ENCODE data around the gene INA. TPM values are rescaled to one million over a fixed set of nuclear protein-coding genes. Genes with fewer than 3 reads are reported as not detected.

INA gene
- total and polyA plus RNA-seq, 9 donors, result 0.05 to 0.23 (median 0.05) TPM; not detected in 6

GRCh38 chr10:103336370-103336769 is 59.4 kb downstream of the INA start:
- TF ChIP-seq CTCF (IDR thresholded peaks at IDR 0.05) (no peak), EP300 (IDR thresholded peaks at IDR 0.05) (no peak), POLR2A (IDR thresholded peaks at IDR 0.05) (no peak)
- H3K4me3 ChIP-seq, result no peak overlapping the region
- H3K27ac ChIP-seq, result no peak overlapping the region
- intact Hi-C loops (cut with DNase I), result no loop called here
- no peaks in the 10 kb centered on the region for H3K4me1 ChIP-seq (ENCODE audit: insufficient read depth)
- H3K27me3 ChIP-seq, result no peaks in the 10 kb centered on the region
- H3K36me3 ChIP-seq, result no peaks in the 10 kb centered on the region
- WGBS, 3 donors, result 94 to 97% (median 96%) methylated on average over 4 of the region's 4 CpGs
- H3K9me3 ChIP-seq, result no peaks in the 10 kb centered on the region
- no peak for DNase-seq

Small RNA genes within 50 kb of the gene (small RNA-seq; reads per million reads assigned to genes)
- gene RNU11-3P, result not detected

Other genes starting within 250 kb of the INA start
- gene NT5C2, start 83.9 kb upstream of the INA start, total RNA-seq, result 10 to 100 TPM; 57.8 to 88.5 (median 62.0) TPM
- 10 to 100 TPM; 49.1 to 92.3 TPM for gene NT5C2, start 83.9 kb upstream of the INA start, polyA plus RNA-seq
- gene RPEL1, start 31.3 kb upstream of the INA start, total RNA-seq, result not detected
- gene RPEL1, start 31.3 kb upstream of the INA start, polyA plus RNA-seq, result not detected
- 10 to 100 TPM in 3 of 7 donors, 1 to 10 TPM in 4; 7.7 to 13.7 (median 10.0) TPM for gene PCGF6, start 74.0 kb downstream of the INA start, total RNA-seq
- 1 to 10 TPM; 5.6 to 8.9 TPM for gene PCGF6, start 74.0 kb downstream of the INA start, polyA plus RNA-seq
- gene TAF5, start 90.8 kb downstream of the INA start, total RNA-seq, result 1 to 10 TPM; 3.9 to 6.6 (median 4.3) TPM
- gene TAF5, start 90.8 kb downstream of the INA start, polyA plus RNA-seq, result 1 to 10 TPM; 2.5 to 3.9 TPM
- gene ATP5MK, start 119.3 kb downstream of the INA start, total RNA-seq, result 100 to 1,000 TPM; 133 to 224 (median 171) TPM
- 100 to 1,000 TPM; 344 to 386 TPM for gene ATP5MK, start 119.3 kb downstream of the INA start, polyA plus RNA-seq
- 10 to 100 TPM; 12.8 to 40.8 (median 28.8) TPM for gene PDCD11, start 119.5 kb downstream of the INA start, total RNA-seq
- 10 to 100 TPM in 1 of 2 donors, 1 to 10 TPM in 1; 9.7 to 16.7 TPM for gene PDCD11, start 119.5 kb downstream of the INA start, polyA plus RNA-seq
- gene CALHM2, start 175.2 kb downstream of the INA start, total RNA-seq, result 10 to 100 TPM; 46.5 to 90.4 (median 55.3) TPM
- gene CALHM2, start 175.2 kb downstream of the INA start, polyA plus RNA-seq, result 100 to 1,000 TPM in 1 of 2 donors, 10 to 100 TPM in 1; 42.1 to 105 TPM
- not detected for gene CALHM1, start 181.8 kb downstream of the INA start, total RNA-seq
- not detected for gene CALHM1, start 181.8 kb downstream of the INA start, polyA plus RNA-seq
- gene CALHM3, start 202.1 kb downstream of the INA start, total RNA-seq, result not detected
- not detected for gene CALHM3, start 202.1 kb downstream of the INA start, polyA plus RNA-seq
- gene NEURL1, start 216.6 kb downstream of the INA start, total RNA-seq, result 1 to 10 TPM; 2.4 to 5.6 (median 3.2) TPM
- gene NEURL1, start 216.6 kb downstream of the INA start, polyA plus RNA-seq, result 1 to 10 TPM in 1 of 2 donors, under 1 TPM in 1; 0.28 to 1.8 TPM

Measured in ovary (tissue), 9 donors.